Stimulated activated CD4-positive, alpha-beta T cell treated with anti-CD3 and anti-CD28 coated beads, Interleukin-4, amount 100 ng/mL, for 24 hours (primary cell): ENCODE data around the gene C6orf89.
"Not testable (repeated sequence)": the region's sequence is repeated elsewhere in the genome, so short reads cannot be mapped to it uniquely, and the experiment has no call there.

Experiments
- DNase-seq: peaks from one replicate; pipeline ENCODE4 v3.0.0-alpha.2; 2020

C6orf89 gene

GRCh38 chr6:36925809-36926208 lies 40.1 kb downstream of the C6orf89 start:
- DNase-seq: no peak

- no peak for DNase-seq
Measured at GRCh38 chr6:36926708-36927513, 41.2 kb downstream of the C6orf89 start.

GRCh38 chr6:36927691-36928546 lies 42.2 kb downstream of the C6orf89 start:
- no peak for DNase-seq

- no peak for DNase-seq
Measured at GRCh38 chr6:36928547-36928918, 42.8 kb downstream of the C6orf89 start.

- no peak for DNase-seq
Measured at GRCh38 chr6:36929152-36929551, 43.4 kb downstream of the C6orf89 start.

- no peak for DNase-seq
Measured at GRCh38 chr6:36929607-36930006, 43.9 kb downstream of the C6orf89 start.

- DNase-seq: no peak
Measured at GRCh38 chr6:36930483-36930882, 44.7 kb downstream of the C6orf89 start.

GRCh38 chr6:36933102-36933501 lies 47.4 kb downstream of the C6orf89 start:
- DNase-seq: no peak

- no peak for DNase-seq
Measured at GRCh38 chr6:36933519-36933918, 47.8 kb downstream of the C6orf89 start.

- DNase-seq: no peak
Measured at GRCh38 chr6:36934901-36935300, 49.1 kb downstream of the C6orf89 start.

GRCh38 chr6:36936824-36937223 lies 51.1 kb downstream of the C6orf89 start:
- no peak for DNase-seq

GRCh38 chr6:36937896-36938295 lies 52.1 kb downstream of the C6orf89 start:
- DNase-seq: no peak

GRCh38 chr6:36938536-36938935 lies 52.8 kb downstream of the C6orf89 start:
- no peak for DNase-seq

GRCh38 chr6:36939005-36939404 lies 53.3 kb downstream of the C6orf89 start:
- DNase-seq: not testable (repeated sequence)

GRCh38 chr6:36940027-36940426 lies 54.3 kb downstream of the C6orf89 start:
- DNase-seq: no peak

- not testable (repeated sequence) for DNase-seq
Measured at GRCh38 chr6:36941561-36941960, 55.8 kb downstream of the C6orf89 start.

- DNase-seq: not testable (repeated sequence)
Measured at GRCh38 chr6:36942329-36942728, 56.6 kb downstream of the C6orf89 start.

- DNase-seq: no peak
Measured at GRCh38 chr6:36944650-36945049, 58.9 kb downstream of the C6orf89 start.

- DNase-seq: no peak
Measured at GRCh38 chr6:36945301-36945700, 59.5 kb downstream of the C6orf89 start.

- DNase-seq: no peak
Measured at GRCh38 chr6:36946526-36946925, 60.8 kb downstream of the C6orf89 start.

GRCh38 chr6:36947570-36948351 lies 62.0 kb downstream of the C6orf89 start:
- no peak for DNase-seq

- DNase-seq: not testable (repeated sequence)
Measured at GRCh38 chr6:36949076-36949475, 63.3 kb downstream of the C6orf89 start.

- DNase-seq: no peak
Measured at GRCh38 chr6:36949636-36950035, 63.9 kb downstream of the C6orf89 start.
